H1 (cell line): ENCODE data around the gene SLC35F3. TPM values are rescaled to one million over a fixed set of nuclear protein-coding genes. Genes with fewer than 3 reads are reported as not detected.

Source experiments
- RBBP5 ChIP-seq: IDR thresholded peaks from 2 replicates; pipeline ENCODE4 v1.7.1; 2012; ENCODE audit warnings: low read depth, mild to moderate bottlenecking, inconsistent platforms, low read length, moderate library complexity, borderline replicate concordance
- TBP ChIP-seq: IDR thresholded peaks from 2 replicates; pipeline ENCODE4 v1.6.1; 2011; ENCODE audit warnings: low read depth, low read length, improper control_type of control experiment
- polyA plus RNA-seq, 7 experiments: library from polyadenylated mRNA; depleted of rRNA in 3 of 7; stranded (reverse) in 5 of 7; unstranded in 2 of 7; fragments of >200 nt in 5 of 7; fragments of 200-250 nt in 2 of 7; gene quantifications; 1 replicate in 5 of 7; 2 replicates in 1 of 7; 4 replicates in 1 of 7; pipeline versions ENCODE4 v1.2.1 to v1.2.3, GENCODE V29; 2011 to 2013; ENCODE audit warnings: missing spikeins in 2 of 7, mixed read lengths in 2 of 7
- total RNA-seq: library from RNA; stranded (reverse); fragmentation: NEBNext Ultra II Directional; extraction: Animal tissue kit (Norgen Biotek cat#: 25700); gene quantifications from 2 replicates; pipeline ENCODE4 v1.2.1, GENCODE V29; 2021

The SLC35F3 gene
- total and polyA plus RNA-seq, 2 of the 8 experiments (the other 6 are each of a cell fraction or from before 2014, with no cell fraction given), result 0.78 to 1.2 TPM

- TF ChIP-seq RBBP5 (no peak), TBP (no peak)
Observed at GRCh38 chr1:234139966-234140365, 235.5 kb downstream of the SLC35F3 start (continued).
